Urinary bladder (tissue), 4 donors: Measurements from ENCODE around the gene SFTA2. TPM values are rescaled to one million over a fixed set of nuclear protein-coding genes. Genes with fewer than 3 reads are reported as not detected.

Experiments
- DNase-seq: peaks from one replicate; pipeline ENCODE4 v3.0.0-alpha.2; 2015; ENCODE audit errors: extremely low spot score
- H3K27ac ChIP-seq: one replicate; pipeline ENCODE4 v1.5.1; 2013; ENCODE audit warnings: low read depth, mild to moderate bottlenecking, moderate library complexity
- H3K36me3 ChIP-seq: one replicate; pipeline ENCODE4 v1.6.1; 2013; ENCODE audit warnings: mild to moderate bottlenecking, moderate library complexity; ENCODE audit not compliant: insufficient read depth
- H3K4me1 ChIP-seq: one replicate; pipeline ENCODE4 v1.6.1; 2013; ENCODE audit warnings: mild to moderate bottlenecking, moderate library complexity; ENCODE audit not compliant: insufficient read depth
- H3K4me3 ChIP-seq: one replicate; pipeline ENCODE4 v1.5.1; 2013; ENCODE audit warnings: low read depth, low read length
- WGBS: extraction: QIAGEN DNeasy Blood & Tissue Kit; methylation state at CpG from one replicate; pipeline ENCODE4 v1.1.7; 2013; 5-methylcytosine and 5-hydroxymethylcytosine counted together
- polyA plus RNA-seq: library from polyadenylated mRNA; stranded (reverse); fragments of 200-250 nt; gene quantifications from one replicate; pipeline ENCODE4 v1.2.3, GENCODE V29; 2013
- total RNA-seq: library from RNA; depleted of rRNA; stranded (reverse); fragments of >200 nt; gene quantifications from one replicate; pipeline ENCODE4 v1.2.3, GENCODE V29; 2014
- donor health status: healthy with polysubstance abuse.
- donor health status: healthy.

The SFTA2 gene
- total and polyA plus RNA-seq, 2 donors: not detected

DNA sequence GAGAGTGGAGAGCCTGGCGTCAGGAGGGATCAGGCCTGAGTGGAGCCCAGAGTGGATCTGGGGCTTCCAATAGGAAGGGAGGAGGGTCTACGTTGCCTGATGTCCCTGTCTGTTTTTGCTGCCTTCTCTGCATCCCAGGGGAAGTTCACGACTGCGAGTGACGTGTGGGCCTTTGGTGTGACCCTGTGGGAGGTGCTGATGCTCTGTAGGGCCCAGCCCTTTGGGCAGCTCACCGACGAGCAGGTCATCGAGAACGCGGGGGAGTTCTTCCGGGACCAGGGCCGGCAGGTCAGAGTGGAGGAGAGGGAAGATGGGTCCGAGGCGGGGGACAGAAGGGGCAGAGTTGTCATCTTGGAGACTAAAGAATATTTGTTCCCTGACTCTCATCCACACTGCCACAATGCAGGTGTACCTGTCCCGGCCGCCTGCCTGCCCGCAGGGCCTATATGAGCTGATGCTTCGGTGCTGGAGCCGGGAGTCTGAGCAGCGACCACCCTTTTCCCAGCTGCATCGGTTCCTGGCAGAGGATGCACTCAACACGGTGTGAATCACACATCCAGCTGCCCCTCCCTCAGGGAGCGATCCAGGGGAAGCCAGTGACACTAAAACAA is 33.1 kb downstream of the SFTA2 start:
- no peak overlapping the region for H3K4me3 ChIP-seq
- 80% methylated on average over 23 of the region's 23 CpGs for WGBS
- no peak for DNase-seq

DNA sequence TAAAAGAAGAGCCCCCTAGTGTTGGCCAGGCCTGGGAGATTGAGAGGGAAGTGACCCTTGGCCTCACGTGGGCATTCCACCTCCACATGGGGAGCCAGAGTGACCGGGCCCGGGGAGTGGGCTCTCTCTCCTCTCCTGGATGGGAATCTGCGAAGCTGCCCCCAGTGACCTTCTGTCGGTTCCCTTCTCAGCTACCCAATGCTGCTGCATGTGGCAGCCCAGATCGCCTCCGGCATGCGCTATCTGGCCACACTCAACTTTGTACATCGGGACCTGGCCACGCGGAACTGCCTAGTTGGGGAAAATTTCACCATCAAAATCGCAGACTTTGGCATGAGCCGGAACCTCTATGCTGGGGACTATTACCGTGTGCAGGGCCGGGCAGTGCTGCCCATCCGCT is 34.1 kb downstream of the SFTA2 start:
- 93% methylated on average over 16 of the region's 16 CpGs for WGBS
- DNase-seq: no peak
- Histone ChIP-seq H3K36me3 (peaks cover 3% of the 10 kb centered on the region), H3K4me3 (no peak overlapping the region), H3K4me1 (no peaks in the 10 kb centered on the region), H3K27ac (no peak overlapping the region)

More for the DNA sequence above, 33.1 kb downstream of the SFTA2 start:
- no peaks in the 10 kb centered on the region for H3K4me1 ChIP-seq
- H3K27ac ChIP-seq: no peak overlapping the region
- H3K36me3 ChIP-seq: peaks cover 3% of the 10 kb centered on the region

DNA sequence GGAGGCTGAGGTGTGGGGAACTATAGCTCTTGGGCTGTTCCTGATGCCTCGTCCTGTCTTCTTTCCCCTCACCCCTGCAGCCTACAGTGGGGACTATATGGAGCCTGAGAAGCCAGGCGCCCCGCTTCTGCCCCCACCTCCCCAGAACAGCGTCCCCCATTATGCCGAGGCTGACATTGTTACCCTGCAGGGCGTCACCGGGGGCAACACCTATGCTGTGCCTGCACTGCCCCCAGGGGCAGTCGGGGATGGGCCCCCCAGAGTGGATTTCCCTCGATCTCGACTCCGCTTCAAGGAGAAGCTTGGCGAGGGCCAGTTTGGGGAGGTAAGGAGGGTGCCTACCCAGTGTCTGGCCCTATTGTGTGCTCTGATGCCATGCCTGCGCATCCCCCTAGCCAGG is 35.4 kb downstream of the SFTA2 start:
- no peaks in the 10 kb centered on the region for H3K4me1 ChIP-seq
- no peak overlapping the region for H3K27ac ChIP-seq
- H3K36me3 ChIP-seq: peaks cover 3% of the 10 kb centered on the region
- 94% methylated on average over 13 of the region's 13 CpGs for WGBS
- DNase-seq: no peak
- no peak overlapping the region for H3K4me3 ChIP-seq

DNA sequence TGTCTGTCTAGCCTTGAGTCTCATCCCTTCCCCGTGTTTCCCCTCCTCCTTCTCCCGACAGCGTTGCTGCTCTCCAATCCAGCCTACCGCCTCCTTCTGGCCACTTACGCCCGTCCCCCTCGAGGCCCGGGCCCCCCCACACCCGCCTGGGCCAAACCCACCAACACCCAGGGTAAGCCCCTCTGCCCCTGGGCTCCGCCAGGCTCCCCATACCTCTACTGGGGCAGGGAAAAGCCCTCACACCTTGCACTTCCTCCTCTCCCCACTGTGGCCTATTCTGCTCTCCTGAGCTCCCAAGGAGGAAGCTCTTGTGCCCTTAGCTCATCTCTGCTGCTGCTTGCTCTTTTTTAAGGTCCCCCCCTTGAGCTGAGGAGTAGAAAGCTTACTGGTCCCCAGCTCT is 36.6 kb downstream of the SFTA2 start:
- Histone ChIP-seq H3K4me1 (no peaks in the 10 kb centered on the region), H3K27ac (no peak overlapping the region), H3K36me3 (peaks cover 3% of the 10 kb centered on the region), H3K4me3 (no peak overlapping the region)
- no peak for DNase-seq
- 83% methylated on average over 10 of the region's 10 CpGs for WGBS

DNA sequence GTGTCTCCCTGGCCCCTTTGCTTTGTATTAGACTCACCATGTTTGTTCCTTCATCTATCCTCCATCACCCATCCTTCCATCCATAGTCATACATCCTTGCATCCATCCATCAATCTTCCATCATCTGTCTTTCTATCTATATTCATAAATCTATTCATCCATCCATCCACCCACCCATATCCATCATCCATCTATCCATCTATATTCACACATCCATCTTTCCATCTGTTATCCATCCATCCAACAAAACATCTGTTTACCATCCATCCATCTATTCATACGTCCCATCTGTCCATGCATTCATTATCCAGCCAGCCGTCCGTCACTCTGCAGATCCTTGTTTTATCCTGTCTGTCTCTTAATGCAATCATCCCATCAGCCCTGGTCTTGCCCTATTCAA is 37.0 kb downstream of the SFTA2 start:
- WGBS: 94% methylated on average over 3 of the region's 3 CpGs
- H3K27ac ChIP-seq: no peak overlapping the region
- no peak overlapping the region for H3K4me3 ChIP-seq
- DNase-seq: no peak
- peaks cover 3% of the 10 kb centered on the region for H3K36me3 ChIP-seq
- H3K4me1 ChIP-seq: no peaks in the 10 kb centered on the region

DNA sequence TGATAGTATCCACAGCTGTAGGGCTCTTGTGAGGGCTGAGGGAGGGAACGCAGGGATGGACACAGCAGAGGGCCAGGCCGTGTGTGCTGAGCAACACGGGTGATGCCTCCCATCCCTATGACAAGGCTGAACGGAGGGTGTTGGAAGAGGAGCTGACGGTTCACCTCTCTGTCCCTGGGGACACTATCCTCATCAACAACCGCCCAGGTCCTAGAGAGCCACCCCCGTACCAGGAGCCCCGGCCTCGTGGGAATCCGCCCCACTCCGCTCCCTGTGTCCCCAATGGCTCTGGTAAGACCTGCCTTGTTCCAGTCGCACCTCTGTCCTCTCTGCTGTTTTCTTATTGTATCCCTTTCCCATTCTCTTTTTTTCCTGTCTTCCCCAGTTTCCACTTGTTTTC is 37.6 kb downstream of the SFTA2 start:
- Histone ChIP-seq H3K4me3 (no peak overlapping the region), H3K4me1 (no peaks in the 10 kb centered on the region), H3K27ac (no peak overlapping the region), H3K36me3 (no peaks in the 10 kb centered on the region)
- DNase-seq: no peak
- WGBS: 86% methylated on average over 12 of the region's 12 CpGs

DNA sequence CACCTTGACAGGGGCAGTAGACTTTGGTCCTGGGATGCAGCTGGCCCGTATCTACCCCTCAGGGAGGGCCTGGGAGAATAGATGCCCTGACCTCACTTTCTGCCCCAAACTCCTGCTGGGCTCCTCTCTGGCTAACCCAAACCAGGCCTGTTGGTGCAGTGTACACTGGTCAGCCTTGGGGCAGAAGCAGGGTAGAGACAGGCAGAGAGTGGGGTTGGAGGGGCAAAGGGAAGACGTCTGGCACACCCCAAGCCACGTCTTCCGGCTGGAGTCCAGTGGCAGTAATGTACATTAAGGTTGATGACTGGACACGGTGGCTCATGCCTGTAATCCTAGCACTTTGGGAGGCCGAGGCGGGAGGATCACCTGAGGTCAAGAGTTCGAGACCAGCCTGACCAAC is 38.3 kb downstream of the SFTA2 start:
- H3K4me1 ChIP-seq: no peaks in the 10 kb centered on the region
- 91% methylated on average over 8 of the region's 8 CpGs for WGBS
- H3K4me3 ChIP-seq: no peak overlapping the region
- H3K27ac ChIP-seq: no peak overlapping the region
- no peak for DNase-seq
- H3K36me3 ChIP-seq: no peaks in the 10 kb centered on the region

DNA sequence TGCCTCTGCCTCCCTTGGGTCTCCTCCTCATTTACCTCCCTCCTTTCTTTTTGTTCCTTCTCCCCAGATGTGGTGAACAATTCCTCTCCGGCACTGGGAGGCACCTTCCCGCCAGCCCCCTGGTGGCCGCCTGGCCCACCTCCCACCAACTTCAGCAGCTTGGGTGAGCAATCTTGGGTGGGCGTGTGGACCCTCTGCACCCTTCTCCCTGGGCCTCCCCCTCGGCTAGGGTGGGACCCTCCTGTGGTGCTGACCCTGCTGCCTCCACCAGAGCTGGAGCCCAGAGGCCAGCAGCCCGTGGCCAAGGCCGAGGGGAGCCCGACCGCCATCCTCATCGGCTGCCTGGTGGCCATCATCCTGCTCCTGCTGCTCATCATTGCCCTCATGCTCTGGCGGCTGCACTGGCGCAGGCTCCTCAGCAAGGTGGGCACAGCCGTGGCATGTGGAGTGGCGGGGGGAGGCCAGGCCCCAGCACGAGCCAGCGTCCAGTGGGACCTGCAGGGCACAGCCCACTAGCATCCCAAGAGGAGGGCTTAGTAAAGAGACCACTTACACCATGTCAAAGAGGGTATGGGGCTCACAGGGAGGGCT is 38.9 kb downstream of the SFTA2 start:
- DNase-seq: no peak
- no peaks in the 10 kb centered on the region for H3K36me3 ChIP-seq
- no peaks in the 10 kb centered on the region for H3K4me1 ChIP-seq
- no peak overlapping the region for H3K27ac ChIP-seq
- 84% methylated on average over 16 of the region's 16 CpGs for WGBS
- H3K4me3 ChIP-seq: no peak overlapping the region

DNA sequence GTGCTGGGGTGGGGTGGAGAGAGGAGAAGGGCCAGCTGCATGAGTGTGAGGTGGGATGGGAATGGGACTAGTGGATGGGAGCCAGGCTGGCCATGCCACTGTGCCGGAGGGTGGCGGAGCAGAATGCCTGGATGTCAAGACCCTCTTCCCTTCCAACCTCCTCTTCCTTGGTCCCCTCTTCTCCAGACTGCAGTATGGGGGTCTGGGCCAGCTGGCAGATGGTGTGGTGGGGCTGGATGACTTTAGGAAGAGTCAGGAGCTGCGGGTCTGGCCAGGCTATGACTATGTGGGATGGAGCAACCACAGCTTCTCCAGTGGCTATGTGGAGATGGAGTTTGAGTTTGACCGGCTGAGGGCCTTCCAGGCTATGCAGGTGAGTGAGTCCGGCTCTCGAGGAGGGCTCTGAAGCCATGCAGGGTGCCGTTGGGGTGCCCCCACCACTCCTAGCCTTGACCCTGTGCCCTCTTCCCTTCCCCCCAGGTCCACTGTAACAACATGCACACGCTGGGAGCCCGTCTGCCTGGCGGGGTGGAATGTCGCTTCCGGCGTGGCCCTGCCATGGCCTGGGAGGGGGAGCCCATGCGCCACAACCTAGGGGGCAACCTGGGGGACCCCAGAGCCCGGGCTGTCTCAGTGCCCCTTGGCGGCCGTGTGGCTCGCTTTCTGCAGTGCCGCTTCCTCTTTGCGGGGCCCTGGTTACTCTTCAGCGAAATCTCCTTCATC is 40.0 kb downstream of the SFTA2 start:
- Histone ChIP-seq H3K27ac (no peak overlapping the region), H3K36me3 (no peaks in the 10 kb centered on the region), H3K4me1 (no peaks in the 10 kb centered on the region), H3K4me3 (no peak overlapping the region)
- DNase-seq: no peak
- 88% methylated on average over 21 of the region's 21 CpGs for WGBS

DNA sequence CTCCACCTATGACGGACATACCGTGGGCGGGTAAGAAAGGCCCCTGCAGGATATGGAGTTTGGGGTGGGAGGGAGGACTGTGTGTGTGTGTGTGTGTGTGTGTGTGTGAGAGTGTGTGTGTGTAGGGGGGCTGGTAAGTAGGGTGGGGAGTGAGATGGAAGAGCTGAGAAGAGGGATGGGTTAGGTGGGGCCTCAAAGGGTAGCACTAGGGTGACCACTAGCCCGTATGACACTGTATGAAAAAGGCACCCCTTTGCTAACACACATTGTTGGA is 40.6 kb downstream of the SFTA2 start:
- Histone ChIP-seq H3K4me1 (no peaks in the 10 kb centered on the region), H3K36me3 (no peaks in the 10 kb centered on the region), H3K27ac (no peak overlapping the region), H3K4me3 (no peak overlapping the region)
- DNase-seq: no peak
- WGBS: 89% methylated on average over 4 of the region's 4 CpGs

DNA sequence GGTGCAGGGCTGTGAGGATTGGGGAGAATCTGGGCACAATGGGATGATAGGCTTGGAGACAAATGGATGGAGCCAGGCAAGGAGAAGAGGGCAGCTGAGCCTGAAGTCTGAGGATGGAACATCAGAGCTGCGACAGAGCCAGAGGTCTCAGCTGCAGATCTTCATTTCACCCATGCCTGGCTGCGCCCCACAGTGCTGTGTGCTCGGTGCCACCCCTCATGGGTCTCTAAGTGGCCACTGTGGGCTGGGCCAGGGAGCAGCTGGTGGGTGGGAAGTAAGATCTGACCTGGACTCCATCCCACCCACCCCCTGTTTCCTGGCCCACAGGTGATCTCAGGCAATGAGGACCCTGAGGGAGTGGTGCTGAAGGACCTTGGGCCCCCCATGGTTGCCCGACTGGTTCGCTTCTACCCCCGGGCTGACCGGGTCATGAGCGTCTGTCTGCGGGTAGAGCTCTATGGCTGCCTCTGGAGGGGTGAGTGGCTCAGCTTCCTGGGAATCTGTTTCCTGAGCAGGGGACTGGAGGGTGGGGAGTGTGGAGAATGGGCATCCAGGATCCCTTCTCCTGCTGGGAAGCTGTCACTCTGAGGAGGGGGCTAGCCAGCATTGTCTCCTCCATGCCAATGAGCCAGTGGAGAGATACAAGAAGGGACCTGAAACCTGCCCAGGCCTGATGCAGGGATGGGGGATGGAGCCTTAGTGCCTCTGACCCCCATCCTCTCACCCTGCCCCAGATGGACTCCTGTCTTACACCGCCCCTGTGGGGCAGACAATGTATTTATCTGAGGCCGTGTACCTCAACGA is 41.1 kb downstream of the SFTA2 start:
- WGBS: 91% methylated on average over 12 of the region's 12 CpGs
- no peaks in the 10 kb centered on the region for H3K36me3 ChIP-seq
- no peak for DNase-seq

DNA sequence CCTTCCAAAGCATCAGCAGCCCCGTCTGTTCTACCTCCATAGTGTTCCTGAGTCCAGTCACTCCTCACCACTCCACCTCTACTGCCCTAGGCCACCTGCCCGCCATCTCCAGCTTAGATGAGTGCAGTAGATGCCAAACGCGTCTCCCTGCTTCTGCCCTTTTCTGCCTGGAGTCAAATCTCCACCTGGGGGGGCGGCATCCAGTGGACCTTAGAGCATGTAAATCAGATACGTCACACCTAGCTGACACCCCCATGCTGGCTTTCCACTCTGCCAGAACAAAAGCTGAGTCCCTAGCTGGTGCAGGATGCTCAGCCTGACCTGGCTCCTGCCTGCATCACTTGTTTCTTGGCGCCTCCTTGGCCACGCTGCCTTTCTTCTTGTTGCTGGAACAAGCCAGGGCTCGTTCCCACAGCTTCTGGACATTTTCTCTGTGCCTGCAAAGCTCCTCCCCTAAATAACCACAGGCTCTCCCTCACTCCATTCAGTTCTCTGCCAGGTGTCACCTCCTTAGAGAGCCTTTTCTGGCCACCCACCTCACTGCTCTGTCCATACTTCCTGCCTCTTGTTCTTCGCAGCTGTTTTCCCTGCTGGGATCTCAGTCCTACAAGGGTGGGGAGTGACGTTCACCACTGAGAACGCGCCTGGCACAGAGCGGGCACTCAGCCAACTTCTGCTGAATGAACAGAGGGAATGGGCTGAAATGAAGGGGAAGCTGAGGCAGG is 41.9 kb downstream of the SFTA2 start:
- WGBS: 79% methylated on average over 14 of the region's 14 CpGs
- no peak for DNase-seq
- Histone ChIP-seq H3K4me1 (no peaks in the 10 kb centered on the region), H3K36me3 (no peaks in the 10 kb centered on the region), H3K4me3 (no peak overlapping the region), H3K27ac (no peak overlapping the region)

More for the DNA sequence above, 41.1 kb downstream of the SFTA2 start:
- Histone ChIP-seq H3K4me1 (no peaks in the 10 kb centered on the region), H3K27ac (no peak overlapping the region), H3K4me3 (no peak overlapping the region)

DNA sequence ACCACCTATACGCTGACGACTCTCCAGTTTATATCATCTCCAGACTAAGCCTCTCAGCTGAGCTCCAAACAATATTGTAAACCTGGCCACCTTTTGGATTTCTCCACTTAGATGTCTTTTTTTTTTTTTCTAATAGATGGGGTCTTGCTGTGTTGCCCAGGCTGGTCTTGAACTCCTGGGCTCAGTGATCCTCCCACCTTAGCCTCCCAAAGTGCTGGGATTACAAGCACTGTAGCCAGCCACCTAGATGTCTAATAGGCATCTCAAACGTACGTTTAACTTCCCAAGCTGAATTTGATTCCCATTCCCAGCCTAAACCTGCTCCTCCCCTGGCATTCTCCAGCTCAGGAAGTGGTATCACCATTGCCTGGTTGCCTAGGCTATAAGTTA is 42.5 kb downstream of the SFTA2 start:
- Histone ChIP-seq H3K27ac (no peak overlapping the region), H3K4me1 (no peaks in the 10 kb centered on the region), H3K36me3 (no peaks in the 10 kb centered on the region), H3K4me3 (no peak overlapping the region)
- no peak for DNase-seq
- WGBS: 87% methylated on average over 4 of the region's 4 CpGs
